SK-N-SH (cell line): ENCODE results near the gene P3H3. TPM values are rescaled to one million over a fixed set of nuclear protein-coding genes. Genes with fewer than 3 reads are reported as not detected.

Experiments
- CTCF ChIA-PET: fragments of 300-600, 350-600 bp; formaldehyde crosslinking; extraction: SDS; loops from one replicate; lab custom pipeline; 2021; lab: Yijun Ruan, JAX
- POLR2A ChIA-PET: fragments of 350-600 bp; sonication (Branson Sonifier 250); formaldehyde crosslinking; extraction: SDS; loops from one replicate; lab custom pipeline; 2020; ENCODE audit warnings: antibody characterized with exemption, inconsistent platforms; lab: Yijun Ruan, JAX
- DNase-seq: peaks from one replicate; pipeline ENCODE4 v3.0.0; 2012
- H2AFZ ChIP-seq: fragments of 200-600 bp; sonication (generic); 2 replicates; pipeline ENCODE4 v1.8.1; 2016; ENCODE audit warnings: antibody characterized with exemption, mild to moderate bottlenecking, low read depth
- H3F3A ChIP-seq: fragments of 200-600 bp; sonication (generic); replicated peaks from 2 replicates; pipeline ENCODE3; 2016; ENCODE audit warnings: antibody characterized with exemption, mild to moderate bottlenecking; ENCODE audit not compliant: insufficient read depth
- H3K27ac ChIP-seq, 2 experiments: fragments of 200-500 bp in 1 of 2; fragments of 200-600 bp in 1 of 2; sonication (Bioruptor generic) in 1 of 2; sonication (generic), shearing (Covaris generic) in 1 of 2; 2 replicates each; pipeline versions ENCODE4 v1.5.1 to v1.6.1; 2014 to 2016; ENCODE audit warnings: low read depth in 2 of 2, inconsistent platforms in 1 of 2, low read length in 1 of 2, mild to moderate bottlenecking in 1 of 2, mixed read lengths in 1 of 2
- H3K27me3 ChIP-seq: fragments of 200-600 bp; sonication (generic), shearing (Covaris generic); 2 replicates; pipeline ENCODE4 v1.6.1; 2016; ENCODE audit warnings: mixed run types; ENCODE audit not compliant: insufficient read depth
- H3K36me3 ChIP-seq, 2 experiments: fragments of 200-500 bp in 1 of 2; fragments of 200-600 bp in 1 of 2; sonication (Bioruptor generic) in 1 of 2; sonication (generic) in 1 of 2; replicated peaks in 1 of 2; 2 replicates each; pipeline versions ENCODE3 to v1.5.1; 2014 to 2016; ENCODE audit warnings: low read length in 1 of 2, mild to moderate bottlenecking in 1 of 2; ENCODE audit not compliant: insufficient read depth in 2 of 2, control insufficient read depth in 1 of 2
- H3K4me1 ChIP-seq, 2 experiments: fragments of 200-500 bp in 1 of 2; fragments of 200-600 bp in 1 of 2; sonication (Bioruptor generic) in 1 of 2; sonication (generic), shearing (Covaris generic) in 1 of 2; 2 replicates each; pipeline versions ENCODE4 v1.5.1 to v1.6.1; 2014 to 2016; ENCODE audit warnings: low read depth in 1 of 2, low read length in 1 of 2, mixed run types in 1 of 2; ENCODE audit not compliant: insufficient read depth in 2 of 2, control insufficient read depth in 1 of 2
- H3K4me2 ChIP-seq: fragments of 200-600 bp; sonication (generic), shearing (Covaris generic); 2 replicates; pipeline ENCODE4 v1.6.1; 2017; ENCODE audit warnings: mixed run types
- H3K4me3 ChIP-seq, 2 experiments: fragments of 200-500 bp in 1 of 2; fragments of 200-600 bp in 1 of 2; sonication (Bioruptor generic) in 1 of 2; sonication (generic), shearing (Covaris generic) in 1 of 2; 2 replicates each; pipeline versions ENCODE4 v1.5.1 to v1.8.1; 2014 to 2016; ENCODE audit warnings: low read depth in 2 of 2, inconsistent platforms in 1 of 2, low read length in 1 of 2, mild to moderate bottlenecking in 1 of 2, mixed read lengths in 1 of 2, moderate library complexity in 1 of 2
- H3K79me2 ChIP-seq: fragments of 200-600 bp; sonication (generic); 2 replicates; pipeline ENCODE4 v1.8.1; 2017; ENCODE audit warnings: mild to moderate bottlenecking; ENCODE audit not compliant: insufficient read depth
- H3K9ac ChIP-seq: fragments of 200-600 bp; sonication (generic); 2 replicates; pipeline ENCODE4 v1.6.1; 2017; ENCODE audit warnings: mixed run types
- H3K9me2 ChIP-seq: fragments of 200-600 bp; sonication (generic); 2 replicates; pipeline ENCODE4 v1.6.1; 2017; ENCODE audit warnings: mixed run types
- H3K9me3 ChIP-seq: fragments of 200-600 bp; sonication (generic); 2 replicates; pipeline ENCODE4 v1.6.1; 2017; ENCODE audit warnings: mixed run types, mild to moderate bottlenecking, moderate library complexity
- H4K20me1 ChIP-seq: fragments of 200-600 bp; sonication (generic); 2 replicates; pipeline ENCODE4 v1.6.1; 2017; ENCODE audit warnings: mild to moderate bottlenecking, mixed run types; ENCODE audit not compliant: insufficient read depth
- CHD2 ChIP-seq: fragments of 150-350 bp; IDR thresholded peaks from 2 replicates; pipeline ENCODE4 v1.6.1; 2018; ENCODE audit warnings: low read length; ENCODE audit not compliant: partially characterized antibody
- CTCF ChIP-seq: fragments of 200-600 bp; sonication (generic); IDR thresholded peaks from 2 replicates; pipeline ENCODE4 v1.6.1; 2017; ENCODE audit warnings: antibody characterized with exemption, mild to moderate bottlenecking, moderate library complexity
- ELF1 ChIP-seq: IDR thresholded peaks from 2 replicates; pipeline ENCODE4 v1.4.0; 2012
- EZH2phosphoT487 ChIP-seq: fragments of 200-600 bp; sonication (generic); IDR thresholded peaks from 2 replicates; pipeline ENCODE4 v1.6.1; 2017; ENCODE audit warnings: low read depth, mixed run types, mild to moderate bottlenecking, antibody characterized with exemption, moderate library complexity, borderline replicate concordance
- GATA2 ChIP-seq: sonication (generic); formaldehyde crosslinking; IDR thresholded peaks from 2 replicates; pipeline ENCODE4 v1.5.0; 2020; ENCODE audit warnings: mild to moderate bottlenecking, missing genetic modification reagents
- IRF3 ChIP-seq: fragments of 150-350 bp; IDR thresholded peaks from 2 replicates; pipeline ENCODE4 v1.6.1; 2016; ENCODE audit warnings: mild to moderate bottlenecking, low read depth, low read length
- JUND ChIP-seq: IDR thresholded peaks from 2 replicates; pipeline ENCODE4 v1.4.0; 2012
- MAX ChIP-seq: IDR thresholded peaks from 2 replicates; pipeline ENCODE4 v1.4.0; 2012; ENCODE audit warnings: low read depth
- MEF2A ChIP-seq: IDR thresholded peaks from 2 replicates; pipeline ENCODE4 v1.4.0; 2012; ENCODE audit warnings: low read depth, borderline replicate concordance
- MXI1 ChIP-seq: IDR thresholded peaks from 2 replicates; pipeline ENCODE4 v1.6.1; 2012; ENCODE audit warnings: mild to moderate bottlenecking, low read depth, low read length, improper control_type of control experiment
- NFIC ChIP-seq: IDR thresholded peaks from 2 replicates; pipeline ENCODE4 v1.4.0; 2012; ENCODE audit warnings: borderline replicate concordance
- PBX3 ChIP-seq: IDR thresholded peaks from 2 replicates; pipeline ENCODE4; 2012
- RCOR1 ChIP-seq: fragments of 150-350 bp; IDR thresholded peaks from 2 replicates; pipeline ENCODE4 v1.6.1; 2017; ENCODE audit warnings: antibody characterized with exemption, low read length
- RXRA ChIP-seq: IDR thresholded peaks from 2 replicates; pipeline ENCODE4 v1.4.0; 2012; ENCODE audit warnings: low read depth, mild to moderate bottlenecking, borderline replicate concordance
- SIN3A ChIP-seq: IDR thresholded peaks from 2 replicates; pipeline ENCODE4 v1.6.1; 2012; ENCODE audit warnings: low read depth, mild to moderate bottlenecking, low read length, moderate library complexity, borderline replicate concordance
- TCF12 ChIP-seq: IDR thresholded peaks from 2 replicates; pipeline ENCODE4 v1.4.0; 2012
- USF2 ChIP-seq: fragments of 150-350 bp; IDR thresholded peaks from 2 replicates; pipeline ENCODE4 v1.6.1; 2017; ENCODE audit warnings: antibody characterized with exemption, low read length, low read depth, borderline replicate concordance
- YY1 ChIP-seq: IDR thresholded peaks from 2 replicates; pipeline ENCODE4 v1.4.0; 2012; ENCODE audit warnings: low read depth, mild to moderate bottlenecking
- ZBTB33 ChIP-seq: IDR thresholded peaks from 2 replicates; pipeline ENCODE4 v1.4.0; 2012; ENCODE audit warnings: low read depth, borderline replicate concordance
- WGBS: methylation state at CpG from one replicate; pipeline ENCODE4 v1.1.6; 2017; ENCODE audit warnings: low lambda C conversion rate; 5-methylcytosine and 5-hydroxymethylcytosine counted together
- polyA plus RNA-seq, 3 experiments: library from polyadenylated mRNA; depleted of rRNA; stranded (reverse); fragments of >200 nt; gene quantifications; 2 replicates each; pipeline ENCODE4 v1.2.3, GENCODE V29; 2012

The P3H3 gene
- polyA plus RNA-seq, 1 of the 3 experiments (the other 2 are of a cell fraction), result 74.6 TPM

GRCh38 chr12:6783828-6784227, 44.4 kb upstream of the P3H3 start:
- no peak overlapping the region for H3K27ac ChIP-seq
- CTCF ChIA-PET, result interaction anchor here (1.1 to 7.7 kb wide), 5 partner anchors 12 to 40 kb away, joined by 3 to 74 read pairs (median 3); partner anchors contain the start of genes GPR162, MLF2 and PTMS
- H3K4me2 ChIP-seq, result no peak overlapping the region
- H3K4me3 ChIP-seq, result no peak overlapping the region
- peaks cover 0 to 3% of the 10 kb centered on the region in 2 experiments; a peak in 1 of 4 replicates for H3K4me1 ChIP-seq
- no peak for DNase-seq
- H3K36me3 ChIP-seq, result no peaks in the 10 kb centered on the region
- H3K9me2 ChIP-seq, result no peaks in the 10 kb centered on the region
- no peaks in the 10 kb centered on the region for H3K9me3 ChIP-seq
- TF ChIP-seq ZBTB33, result no peak
- TF ChIP-seq EZH2phosphoT487, result no peak
- no peak for TF ChIP-seq YY1
- no peak for TF ChIP-seq RXRA
- no peak for TF ChIP-seq MXI1
- no peak for TF ChIP-seq TCF12
- no peak for TF ChIP-seq MAX
- no peak for TF ChIP-seq ELF1
- TF ChIP-seq SIN3A, result no peak
- TF ChIP-seq GATA2 (CRISPR knock-in tag), result no peak
- no peak for TF ChIP-seq IRF3
- 96% methylated on average over 9 of the region's 9 CpGs for WGBS
- H3K27me3 ChIP-seq, result no peaks in the 10 kb centered on the region
- no peak overlapping the region for H2AFZ ChIP-seq
- no peaks in the 10 kb centered on the region for H4K20me1 ChIP-seq
- POLR2A ChIA-PET, result no interaction called here
- H3K9ac ChIP-seq, result no peak overlapping the region
- H3K79me2 ChIP-seq, result no peaks in the 10 kb centered on the region
- H3F3A ChIP-seq, result peaks cover 7% of the 10 kb centered on the region

GRCh38 chr12:6784296-6784695, 43.9 kb upstream of the P3H3 start:
- no peak overlapping the region for H3K27ac ChIP-seq
- 63% methylated on average over 5 of the region's 5 CpGs for WGBS
- H3K4me1 ChIP-seq, result no peaks in the 10 kb centered on the region; a peak in 1 of 4 replicates
- no peak overlapping the region for H3K4me3 ChIP-seq
- peaks cover 3% of the 10 kb centered on the region for H3F3A ChIP-seq
- no peak for TF ChIP-seq JUND
- TF ChIP-seq USF2, result no peak
- no peak for TF ChIP-seq NFIC
- no peak for TF ChIP-seq MXI1
- TF ChIP-seq CTCF, result no peak
- TF ChIP-seq RCOR1, result no peak
- no peak for TF ChIP-seq PBX3
- no peak for TF ChIP-seq CHD2
- TF ChIP-seq MEF2A, result no peak
- H3K79me2 ChIP-seq, result no peaks in the 10 kb centered on the region
- H3K9me2 ChIP-seq, result no peaks in the 10 kb centered on the region
- ChIA-PET POLR2A (no interaction called here), CTCF (interaction anchor here (1.1 to 5.3 kb wide), 4 partner anchors 11 to 40 kb away, joined by 3 to 55 read pairs (median 3); partner anchors contain the start of genes MLF2 and PTMS)
- H3K36me3 ChIP-seq, result no peaks in the 10 kb centered on the region
- no peaks in the 10 kb centered on the region for H3K9me3 ChIP-seq
- no peak overlapping the region for H3K4me2 ChIP-seq
- H3K9ac ChIP-seq, result no peak overlapping the region
- H2AFZ ChIP-seq, result no peak overlapping the region
- H3K27me3 ChIP-seq, result no peaks in the 10 kb centered on the region
- no peaks in the 10 kb centered on the region for H4K20me1 ChIP-seq
- no peak for DNase-seq
